Measurements from ENCODE around the gene ADSS1. TPM values are rescaled to one million over a fixed set of nuclear protein-coding genes. Genes with fewer than 3 reads are reported as not detected.

ADSS1 gene
- total and polyA plus RNA-seq, 4 donors: 1.8 to 18.8 (median 12.2) TPM

- WGBS: 87% methylated on average over 20 of the region's 20 CpGs
- Histone ChIP-seq H3K9ac (ENCODE audit: low read depth in 1 of 2, low read length in 2 of 2) (no peak overlapping the region), H3K27ac (ENCODE audit: low read depth in 1 of 2, low read length in 2 of 2) (no peak overlapping the region), H3K4me1 (ENCODE audit: control insufficient read depth in 4 of 4, insufficient read depth in 4 of 4, low read length in 3 of 4) (peaks cover 0 to 7% (median 0%) of the 10 kb centered on the region in 4 donors), H3K9me3 (ENCODE audit: control insufficient read depth in 4 of 4, low read length in 3 of 4) (no peaks in the 10 kb centered on the region), H3K36me3 (ENCODE audit: control insufficient read depth in 4 of 4, insufficient read depth in 3 of 4, low read depth in 1 of 4, low read length in 3 of 4) (peaks cover 8 to 38% (median 22%) of the 10 kb centered on the region in 4 donors), H3K27me3 (ENCODE audit: control insufficient read depth in 4 of 4, insufficient read depth in 4 of 4, low read length in 3 of 4) (no peaks in the 10 kb centered on the region), H3K4me3 (ENCODE audit: low read depth in 1 of 3, low read length in 3 of 3) (no peak overlapping the region)
- TF ChIP-seq YY1 (IDR thresholded peaks at IDR 0.05) (no peak), RXRA (IDR thresholded peaks at IDR 0.05) (no peak), EGR1 (IDR thresholded peaks at IDR 0.05; ENCODE audit: low read depth in 2 of 2) (no peak)
- DNase-seq (ENCODE audit: low spot score): no peak
Measured at GRCh38 chr14:104717646-104718045, 6.4 kb upstream of the ADSS1 start.

- no peak overlapping the region for H3K9ac ChIP-seq (ENCODE audit: low read depth in 1 of 2, low read length in 2 of 2)
- H3K4me3 ChIP-seq (ENCODE audit: low read depth in 1 of 3, low read length in 3 of 3): no peak overlapping the region
- 93% methylated on average over 10 of the region's 10 CpGs for WGBS
- DNase-seq (ENCODE audit: low spot score): no peak
- no peaks in the 10 kb centered on the region for H3K9me3 ChIP-seq (ENCODE audit: control insufficient read depth in 4 of 4, low read length in 3 of 4)
- H3K4me1 ChIP-seq (ENCODE audit: control insufficient read depth in 4 of 4, insufficient read depth in 4 of 4, low read length in 3 of 4): peaks cover 0 to 8% (median under 1%) of the 10 kb centered on the region in 4 donors
- no peak for TF ChIP-seq SP1 (IDR thresholded peaks at IDR 0.05)
- TF ChIP-seq YY1 (IDR thresholded peaks at IDR 0.05): no peak
- TF ChIP-seq FOXA2 (IDR thresholded peaks at IDR 0.05): no peak
- TF ChIP-seq JUND (IDR thresholded peaks at IDR 0.05): no peak
- TF ChIP-seq RAD21 (IDR thresholded peaks at IDR 0.05): no peak
- TF ChIP-seq ATF3 (IDR thresholded peaks at IDR 0.05): no peak
- TF ChIP-seq HNF4G (IDR thresholded peaks at IDR 0.05): no peak
- no peak for TF ChIP-seq CTCF (IDR thresholded peaks at IDR 0.05; ENCODE audit: low read depth, low read length, missing input control)
- no peak for TF ChIP-seq HNF4A (conservative IDR thresholded peaks at IDR 0.05)
- TF ChIP-seq REST (IDR thresholded peaks at IDR 0.05): no peak
- no peak for TF ChIP-seq NR2F2 (IDR thresholded peaks at IDR 0.05)
- TF ChIP-seq ZBTB33 (IDR thresholded peaks at IDR 0.05): no peak
- TF ChIP-seq RXRA (IDR thresholded peaks at IDR 0.05): no peak
- TF ChIP-seq TAF1 (conservative IDR thresholded peaks at IDR 0.05): no peak
- no peak for TF ChIP-seq MAX (IDR thresholded peaks at IDR 0.05)
- H3K36me3 ChIP-seq (ENCODE audit: control insufficient read depth in 4 of 4, insufficient read depth in 3 of 4, low read depth in 1 of 4, low read length in 3 of 4): peaks cover 7 to 34% (median 18%) of the 10 kb centered on the region in 4 donors
- no peak overlapping the region for H3K27ac ChIP-seq (ENCODE audit: low read depth in 1 of 2, low read length in 2 of 2)
- no peaks in the 10 kb centered on the region for H3K27me3 ChIP-seq (ENCODE audit: control insufficient read depth in 4 of 4, insufficient read depth in 4 of 4, low read length in 3 of 4)
Measured at GRCh38 chr14:104718147-104718546, 5.9 kb upstream of the ADSS1 start.
